SKM-1 treated with dmso at 0.1 percent for 144 hours (cell line): ENCODE measurements around the gene ZCCHC4.
A peak's percentile ranks its signal among the peaks of the same experiment; 100 is the strongest.
"Not testable (repeated sequence)": the region's sequence is repeated elsewhere in the genome, so short reads cannot be mapped to it uniquely, and the experiment has no call there.

Experiments
- DNase-seq: peaks from one replicate; lab custom pipeline; 2025; ENCODE audit not compliant: unreplicated experiment; lab: John Stamatoyannopoulos, UW

Gene ZCCHC4

DNA sequence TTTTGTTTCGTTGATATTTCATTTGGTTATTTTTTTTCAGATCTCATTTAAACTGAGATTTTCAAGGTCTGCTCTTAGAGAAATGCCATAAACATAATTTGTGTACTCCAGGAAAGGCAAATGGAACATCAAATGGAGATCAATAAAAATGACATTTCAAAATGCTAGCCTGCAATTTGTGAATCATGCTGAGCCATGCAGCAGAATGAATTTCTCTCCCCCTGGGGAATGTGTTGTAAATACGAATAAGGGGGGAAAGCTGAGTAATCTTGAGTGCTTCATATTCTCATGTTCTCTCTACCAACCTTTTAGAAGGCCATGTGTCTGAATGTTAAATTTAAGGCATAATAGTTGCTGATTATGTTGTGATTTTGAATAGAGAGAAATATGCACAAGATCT, 7.8 kb downstream of the ZCCHC4 start:
- DNase-seq, result no peak

DNA sequence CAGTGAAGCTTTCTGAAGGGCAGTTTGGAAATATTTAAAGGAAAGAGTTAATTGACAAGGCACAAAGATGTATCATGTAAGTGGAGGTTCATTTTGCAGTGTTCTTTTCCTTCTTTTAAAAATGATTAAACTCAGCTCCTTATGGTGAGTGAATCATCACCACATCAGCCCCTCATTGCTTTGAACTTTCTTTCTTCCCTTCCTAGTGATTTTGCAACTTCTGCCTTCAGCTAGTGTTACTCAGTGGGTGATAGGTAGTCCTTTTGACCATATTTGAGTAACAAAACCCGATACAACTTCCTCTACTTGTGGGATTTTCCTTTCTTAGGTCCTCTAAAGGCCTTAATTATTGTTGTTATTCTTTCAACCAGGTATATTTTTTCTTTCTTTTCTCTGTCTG, 8.2 kb downstream of the ZCCHC4 start:
- peak; percentile 87 for DNase-seq

GRCh38 chr4:25321703-25322102, 9.1 kb downstream of the ZCCHC4 start:
- no peak for DNase-seq

GRCh38 chr4:25328463-25328862, 15.9 kb downstream of the ZCCHC4 start:
- not testable (repeated sequence) for DNase-seq

- DNase-seq, result no peak
These were observed 17.8 kb downstream of the ZCCHC4 start for GRCh38 chr4:25330335-25330734.

DNA sequence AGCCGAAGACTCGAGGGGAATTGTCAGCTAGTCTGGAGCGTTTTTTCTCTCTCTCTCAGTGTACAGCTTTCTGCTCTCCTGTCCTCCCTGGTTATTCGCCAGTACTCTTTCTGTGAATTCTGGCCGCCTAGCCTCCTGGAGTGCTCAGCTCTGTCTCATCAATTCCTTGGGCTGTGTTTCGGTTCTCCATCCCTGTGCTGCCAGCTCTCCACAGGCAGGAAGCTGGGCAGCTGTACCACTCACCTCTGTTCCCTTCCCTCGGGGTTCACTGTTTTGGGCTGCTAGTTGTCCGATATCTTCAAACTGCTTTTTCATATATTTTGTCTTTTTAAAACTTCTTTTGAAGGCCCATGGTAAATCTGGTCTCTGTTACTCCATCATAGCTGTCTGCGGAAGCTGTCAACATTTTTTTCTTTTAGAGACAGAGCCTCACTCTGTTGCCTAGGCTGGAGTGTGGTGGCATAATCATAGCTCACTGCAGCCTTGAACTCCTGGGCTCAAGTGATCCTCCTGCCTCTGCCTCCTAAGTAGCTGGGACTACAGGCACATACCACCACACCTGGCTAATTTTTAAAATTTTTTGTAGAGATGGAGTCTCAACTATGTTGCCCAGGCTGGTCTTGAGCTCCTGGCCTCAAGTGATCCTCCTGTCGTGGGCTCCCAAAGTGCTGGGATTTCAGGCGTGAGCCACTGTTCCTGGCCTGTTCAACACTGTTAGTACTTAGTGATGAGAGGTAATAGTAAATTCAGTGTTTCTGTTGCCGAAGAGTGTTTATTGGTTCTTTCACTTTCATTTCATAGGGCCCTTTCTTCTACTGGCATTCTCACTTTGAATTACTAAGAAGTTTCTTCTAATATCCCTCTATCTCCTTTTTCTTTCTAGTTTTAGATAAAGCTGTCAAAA, 18.6 kb downstream of the ZCCHC4 start:
- no peak for DNase-seq

DNA sequence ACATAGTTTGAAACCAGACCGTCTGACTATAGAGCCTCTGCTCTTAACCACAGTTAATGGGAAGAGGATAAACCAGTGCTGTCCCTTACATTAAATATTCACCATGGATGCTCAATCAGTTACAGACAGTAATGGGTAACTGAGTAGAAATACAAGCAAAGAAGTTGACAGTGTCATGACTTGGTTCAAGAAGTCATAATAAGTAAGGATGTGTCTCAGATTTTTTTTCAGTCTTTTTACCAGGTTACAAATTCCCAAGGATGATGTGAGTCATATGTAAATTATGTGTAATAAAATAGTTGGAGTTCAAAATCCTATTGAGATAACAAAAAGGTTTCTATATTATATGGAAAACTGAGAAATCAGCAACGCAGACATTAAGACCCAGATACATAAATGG, 31.1 kb downstream of the ZCCHC4 start:
- DNase-seq, result no peak

- no peak for DNase-seq
These were observed 33.2 kb downstream of the ZCCHC4 start for GRCh38 chr4:25345744-25346143.

GRCh38 chr4:25346913-25347312, 34.3 kb downstream of the ZCCHC4 start:
- DNase-seq, result no peak

DNA sequence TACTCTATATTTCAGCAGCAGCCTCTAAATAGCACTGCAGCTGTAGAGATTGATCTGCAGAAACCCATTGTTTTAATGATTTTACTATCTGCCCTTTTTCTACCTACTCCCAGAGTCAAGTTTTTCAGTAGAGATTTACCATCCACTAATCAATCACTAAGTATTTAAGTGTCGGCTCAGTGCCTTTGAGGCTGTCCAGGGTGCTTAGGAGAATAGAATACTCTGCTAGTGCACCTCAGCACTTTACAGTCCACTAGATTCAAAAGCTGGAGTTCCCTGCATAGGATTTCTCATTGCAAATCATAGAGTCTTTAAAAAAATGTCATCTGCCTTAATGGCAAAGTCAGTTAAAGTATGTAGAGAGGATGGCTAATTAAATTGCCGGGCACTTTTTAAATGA, 34.9 kb downstream of the ZCCHC4 start:
- no peak for DNase-seq

GRCh38 chr4:25347971-25348370, 35.4 kb downstream of the ZCCHC4 start:
- DNase-seq, result no peak

- DNase-seq, result no peak
These were observed 38.0 kb downstream of the ZCCHC4 start for GRCh38 chr4:25350561-25350960.

GRCh38 chr4:25351777-25352416, 39.3 kb downstream of the ZCCHC4 start:
- no peak for DNase-seq

DNA sequence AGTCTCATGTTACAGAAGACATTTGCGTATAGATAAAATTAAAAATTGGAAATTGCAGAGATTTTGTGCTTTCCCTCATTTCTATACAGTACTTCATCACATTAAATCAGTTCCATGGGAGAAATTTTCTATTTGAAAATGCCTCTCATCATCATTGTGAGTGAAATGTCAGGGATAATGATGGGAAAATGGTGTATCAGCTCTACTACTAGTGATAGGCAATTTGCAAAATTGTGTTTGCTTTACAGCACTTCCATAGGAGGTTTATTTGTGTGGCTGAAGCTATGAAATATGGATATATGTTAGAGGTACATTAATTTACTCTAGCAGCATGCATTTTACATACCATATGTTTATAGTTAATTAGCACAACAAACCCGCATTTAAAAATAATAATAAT, 43.5 kb downstream of the ZCCHC4 start:
- no peak for DNase-seq

- no peak for DNase-seq
These were observed 46.1 kb downstream of the ZCCHC4 start for GRCh38 chr4:25358515-25359275.

- DNase-seq, result no peak
These were observed 48.7 kb downstream of the ZCCHC4 start for GRCh38 chr4:25361253-25361652.

GRCh38 chr4:25367004-25367621, 54.5 kb downstream of the ZCCHC4 start:
- peak; percentile 22 for DNase-seq

GRCh38 chr4:25367877-25368276, 55.3 kb downstream of the ZCCHC4 start:
- no peak for DNase-seq

- DNase-seq, result no peak
These were observed 55.7 kb downstream of the ZCCHC4 start for GRCh38 chr4:25368315-25368714.

DNA sequence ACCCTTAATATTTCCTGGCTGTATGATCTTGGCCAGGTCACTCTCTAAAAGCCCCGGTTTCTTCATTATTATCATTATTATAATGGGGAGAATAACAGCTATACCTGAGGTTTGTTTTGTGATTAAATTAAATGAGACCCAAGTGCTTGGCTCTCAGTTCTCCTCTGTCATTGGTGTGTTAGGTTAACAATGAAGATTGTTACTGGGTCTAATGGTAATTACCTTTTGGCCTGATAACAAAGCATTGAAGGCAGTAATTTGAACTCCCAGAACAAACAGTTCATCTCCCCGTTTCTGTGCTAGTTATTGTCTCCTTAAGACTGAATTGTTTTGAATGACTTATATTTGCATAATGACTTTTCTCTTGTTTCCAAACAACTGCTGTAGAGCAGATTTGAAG, 57.7 kb downstream of the ZCCHC4 start:
- no peak for DNase-seq

DNA sequence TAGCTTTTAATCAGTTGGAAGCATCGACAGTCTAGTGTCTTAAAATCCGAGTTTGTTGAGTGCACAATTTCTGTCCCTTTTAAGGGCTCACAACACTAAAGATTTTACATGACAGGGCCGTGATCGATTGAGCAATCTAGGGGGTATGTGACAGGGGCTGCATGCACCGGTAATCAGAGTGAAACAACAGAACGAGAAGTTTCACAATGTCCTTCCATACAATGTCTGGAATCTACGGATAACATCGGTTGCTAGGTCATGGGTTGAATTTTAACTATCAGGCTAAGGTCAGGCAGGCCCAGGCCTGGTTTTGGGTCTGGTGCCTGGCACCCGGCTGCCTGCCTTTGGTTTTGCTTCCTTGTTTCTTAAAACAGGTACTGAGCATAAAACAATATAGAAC, 60.0 kb downstream of the ZCCHC4 start:
- DNase-seq, result not testable (repeated sequence)
